ENCODE data around the gene FN1.
A peak's percentile ranks its signal among the peaks of the same experiment; 100 is the strongest.

FN1 gene

DNA sequence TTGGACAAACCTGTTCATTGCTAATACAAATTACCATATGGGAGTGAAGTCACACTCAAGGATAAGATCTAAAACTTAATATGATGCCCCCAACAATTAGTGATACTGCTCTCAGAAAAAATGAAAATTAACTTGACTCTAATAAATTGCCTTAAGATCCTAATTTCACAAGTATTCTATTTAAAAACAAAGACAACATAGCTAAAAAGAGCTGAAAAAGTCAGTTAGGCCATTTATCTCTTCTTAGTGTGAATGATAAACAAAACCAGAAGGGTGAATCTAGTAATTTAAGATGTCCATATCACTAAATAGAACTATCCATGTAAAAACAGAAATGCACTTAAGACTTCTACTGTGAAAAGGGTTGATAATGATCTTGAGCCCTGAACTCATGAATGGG is 53.4 kb downstream of the FN1 start:
- DNase-seq (ENCODE audit: low read depth), result no peak

DNA sequence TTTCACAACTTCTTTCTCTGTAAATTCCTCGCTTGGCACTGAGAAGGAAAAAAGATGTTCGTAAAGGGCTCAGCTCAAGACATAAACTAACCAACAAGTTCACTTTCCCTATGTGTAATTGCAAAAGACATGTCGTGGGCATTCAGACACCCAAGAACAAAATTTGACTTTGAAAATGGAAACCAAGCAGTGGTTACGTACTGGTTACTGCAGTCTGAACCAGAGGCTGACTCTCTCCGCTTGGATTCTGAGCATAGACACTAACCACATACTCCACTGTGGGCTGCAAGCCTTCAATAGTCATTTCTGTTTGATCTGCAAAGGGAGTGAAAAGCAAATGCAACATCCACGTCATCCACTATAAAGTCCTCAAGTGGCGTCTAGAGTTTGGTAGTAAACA is 53.9 kb downstream of the FN1 start:
- DNase-seq (ENCODE audit: low read depth), result no peak

DNA sequence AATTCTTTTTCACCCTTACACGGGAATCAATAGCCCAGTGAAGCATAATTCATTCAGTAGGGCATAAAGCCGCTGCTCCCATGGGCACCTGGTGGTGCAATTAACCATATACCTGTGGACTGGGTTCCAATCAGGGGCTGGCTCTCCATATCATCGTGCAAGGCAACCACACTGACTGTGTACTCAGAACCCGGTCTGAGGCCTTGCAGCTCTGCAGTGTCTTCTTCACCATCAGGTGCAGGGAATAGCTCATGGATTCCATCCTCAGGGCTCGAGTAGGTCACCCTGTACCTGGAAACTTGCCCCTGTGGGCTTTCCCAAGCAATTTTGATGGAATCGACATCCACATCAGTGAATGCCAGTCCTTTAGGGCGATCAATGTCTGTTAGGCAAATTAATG is 55.2 kb downstream of the FN1 start:
- no peak for DNase-seq (ENCODE audit: low read depth)

DNA sequence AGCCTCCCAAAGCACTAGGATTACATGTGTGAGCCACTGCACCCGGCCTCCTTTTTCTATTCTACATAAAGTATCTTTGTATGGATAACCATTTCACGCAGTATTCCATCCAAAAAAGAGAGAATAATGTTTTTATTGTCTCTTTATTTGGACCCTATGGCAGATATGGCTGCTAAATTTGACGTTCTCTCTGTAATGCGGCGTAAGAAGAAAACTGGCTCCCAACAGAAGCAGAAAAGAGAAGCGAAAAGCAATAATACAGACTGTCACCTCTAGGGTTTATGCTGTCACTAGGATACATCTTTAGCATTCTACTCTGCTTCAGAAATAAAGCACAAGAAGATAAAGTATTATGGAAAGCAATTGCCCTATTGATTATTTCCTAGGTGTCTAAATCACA is 55.9 kb downstream of the FN1 start:
- DNase-seq (ENCODE audit: low read depth), result no peak

DNA sequence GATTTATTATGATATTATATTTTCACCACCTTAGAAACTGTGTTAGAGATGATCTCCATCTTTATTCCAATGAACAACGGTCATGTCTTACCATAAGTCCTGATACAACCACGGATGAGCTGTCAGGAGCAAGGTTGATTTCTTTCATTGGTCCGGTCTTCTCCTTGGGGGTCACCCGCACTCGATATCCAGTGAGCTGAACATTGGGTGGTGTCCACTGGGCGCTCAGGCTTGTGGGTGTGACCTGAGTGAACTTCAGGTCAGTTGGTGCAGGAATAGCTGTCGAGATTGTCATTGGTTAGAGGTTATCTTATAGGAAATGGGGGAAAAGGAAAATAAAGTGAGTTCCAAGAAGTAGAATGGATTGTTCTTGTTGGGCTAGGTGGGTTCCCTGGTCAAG is 56.8 kb downstream of the FN1 start:
- DNase-seq (ENCODE audit: low read depth), result no peak

DNA sequence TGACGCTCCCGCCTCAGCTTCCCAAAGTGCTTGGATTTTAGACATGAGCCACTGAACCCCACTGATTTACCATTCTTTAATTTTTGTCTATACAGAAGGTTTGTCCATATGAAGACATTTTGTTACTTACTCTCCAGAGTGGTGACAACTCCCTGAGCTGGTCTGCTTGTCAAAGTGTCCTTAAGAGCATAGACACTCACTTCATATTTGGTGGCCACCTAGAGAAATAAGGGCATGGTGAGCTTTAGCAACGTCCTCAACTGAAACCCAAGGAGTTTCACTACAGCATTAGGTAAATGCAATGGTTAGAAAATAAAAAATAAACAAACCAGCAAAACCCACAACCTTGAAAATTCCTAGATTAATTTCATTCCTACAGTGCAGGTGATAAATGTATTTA is 57.8 kb downstream of the FN1 start:
- no peak for DNase-seq (ENCODE audit: low read depth)

- DNase-seq (ENCODE audit: low read depth), result no peak
Observed at GRCh38 chr2:215377283-215377682, 58.6 kb downstream of the FN1 start.

DNA sequence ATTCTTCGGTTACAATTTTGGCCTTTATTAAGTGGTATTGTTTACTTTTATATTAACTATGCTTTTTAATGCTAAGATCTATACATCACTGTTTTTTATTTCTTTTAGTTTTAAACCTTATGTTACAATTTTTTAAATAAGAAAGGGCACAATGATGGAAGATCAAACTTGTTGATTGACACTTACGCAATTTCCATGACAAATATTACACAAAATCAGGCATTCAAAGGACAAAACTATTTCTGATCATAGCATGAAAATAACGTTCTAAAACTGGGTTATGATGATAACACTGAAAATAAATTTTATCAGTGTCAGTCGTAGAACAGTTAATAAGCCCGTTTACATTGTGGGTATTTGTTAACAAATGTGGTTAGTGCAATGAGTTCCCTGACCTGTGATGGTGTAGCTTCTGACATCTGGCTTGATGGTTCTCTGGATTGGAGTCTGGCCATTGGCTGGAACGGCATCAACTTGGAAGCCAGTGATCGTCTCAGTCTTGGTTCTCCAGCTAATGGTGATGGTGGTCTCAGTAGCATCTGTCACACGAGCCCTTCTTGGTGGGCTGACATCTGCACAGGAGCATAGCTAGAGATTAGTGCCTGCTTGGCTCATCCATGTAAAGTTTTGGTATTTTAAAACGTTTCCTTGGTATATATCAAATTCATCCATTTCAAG is 59.6 kb downstream of the FN1 start:
- DNase-seq (ENCODE audit: low read depth), result no peak

- no peak for DNase-seq (ENCODE audit: low read depth)
Observed at GRCh38 chr2:215375467-215375830, 60.4 kb downstream of the FN1 start.

DNA sequence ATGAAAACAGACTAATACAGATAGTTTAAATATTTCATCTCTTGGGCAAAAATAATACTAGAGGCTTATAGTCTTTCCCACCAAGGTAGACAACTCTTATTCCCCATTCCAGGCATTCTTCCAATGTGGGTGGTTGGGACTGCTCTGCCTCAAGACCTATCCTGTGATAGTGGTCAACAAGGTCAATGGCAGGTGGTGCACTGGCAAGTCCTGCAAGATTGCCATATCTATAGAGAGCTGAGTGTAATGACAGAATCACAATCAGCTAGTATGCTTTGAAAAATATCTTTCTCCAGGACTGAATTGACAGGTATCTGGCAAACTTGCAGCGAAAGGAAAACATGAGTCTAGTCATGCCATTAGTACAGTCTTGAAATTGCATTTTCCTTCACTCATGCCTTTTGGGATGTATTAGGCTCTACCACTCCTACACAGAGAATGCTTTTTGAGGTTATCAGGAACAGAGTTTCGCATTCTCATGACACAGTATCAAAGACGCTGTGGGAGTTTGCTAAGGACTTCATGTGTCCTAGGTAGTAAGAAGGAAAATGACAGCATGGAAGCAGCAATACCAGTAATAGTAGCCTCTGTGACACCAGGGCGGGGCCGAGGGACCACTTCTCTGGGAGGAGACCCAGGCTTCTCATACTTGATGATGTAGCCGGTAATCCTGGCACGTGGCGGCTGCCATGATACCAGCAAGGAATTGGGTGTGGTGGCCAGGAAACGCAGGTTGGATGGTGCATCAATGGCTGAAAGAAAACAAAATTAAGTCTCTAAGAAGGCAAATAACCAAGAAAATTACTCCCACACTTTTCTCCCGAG is 61.0 kb downstream of the FN1 start:
- no peak for DNase-seq (ENCODE audit: low read depth)

DNA sequence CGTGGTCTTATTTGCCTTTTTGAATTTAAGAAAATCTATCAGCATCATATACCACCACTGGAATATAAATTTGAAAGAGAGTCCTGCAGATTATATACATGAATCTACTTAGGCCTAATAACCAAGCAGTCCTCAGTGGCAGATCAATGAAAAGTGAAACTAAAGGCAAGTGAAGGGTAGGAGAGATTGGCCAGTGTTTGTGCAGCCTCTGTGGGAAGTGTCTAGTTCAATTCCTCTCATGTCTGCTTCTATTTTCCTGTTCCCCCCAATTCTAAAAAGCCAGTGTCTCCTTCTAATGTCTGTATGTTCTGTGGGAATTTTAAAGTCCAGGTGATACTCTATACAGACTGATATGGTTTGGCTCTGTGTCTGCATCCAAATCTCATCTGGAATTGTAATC is 61.9 kb downstream of the FN1 start:
- DNase-seq (ENCODE audit: low read depth), result no peak

GRCh38 chr2:215372968-215373649 is 62.8 kb downstream of the FN1 start:
- DNase-seq (ENCODE audit: low read depth), result no peak

- no peak for DNase-seq (ENCODE audit: low read depth)
Observed at GRCh38 chr2:215371915-215372897, 63.7 kb downstream of the FN1 start.

- DNase-seq (ENCODE audit: low read depth), result no peak
Observed at GRCh38 chr2:215370112-215370965, 65.5 kb downstream of the FN1 start.

- DNase-seq (ENCODE audit: low read depth), result no peak
Observed at GRCh38 chr2:215369181-215369760, 66.6 kb downstream of the FN1 start.

GRCh38 chr2:215368493-215368809 is 67.4 kb downstream of the FN1 start:
- DNase-seq (ENCODE audit: low read depth), result no peak

- peak; percentile 72 for DNase-seq (ENCODE audit: low read depth)
Observed at GRCh38 chr2:215367662-215368492, 68.0 kb downstream of the FN1 start.

DNA sequence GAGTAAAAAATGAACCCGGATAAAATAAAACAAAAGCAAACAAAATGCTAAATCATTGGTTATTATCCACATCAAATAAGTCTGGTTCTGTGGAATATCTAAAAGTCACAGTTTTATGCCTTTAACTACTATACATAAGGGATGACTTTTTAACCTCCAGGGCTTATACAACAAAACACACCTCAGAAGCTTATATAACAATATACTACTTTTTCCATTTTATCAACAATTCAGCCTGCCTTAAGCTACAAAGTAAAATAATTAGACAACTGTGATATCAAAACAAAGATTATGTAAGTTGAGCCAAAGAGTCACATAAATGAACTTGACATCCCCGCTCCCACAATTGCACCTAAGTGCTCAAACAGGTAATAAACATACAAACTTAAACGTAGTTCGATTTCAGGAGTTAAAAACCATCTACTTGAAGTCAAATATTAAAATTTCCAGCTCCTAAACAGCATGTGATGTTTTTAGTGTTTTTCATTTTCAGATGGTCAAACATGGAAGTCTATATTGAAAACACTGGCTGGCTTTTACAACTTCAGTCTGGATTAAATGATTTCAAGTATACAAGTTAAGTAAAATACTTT is 69.3 kb downstream of the FN1 start:
- no peak for DNase-seq (ENCODE audit: low read depth)

- no peak for DNase-seq (ENCODE audit: low read depth)
Observed at GRCh38 chr2:215365184-215365658, 70.6 kb downstream of the FN1 start.
